Activated naive CD4-positive, alpha-beta T cell treated with anti-CD3 and anti-CD28 coated beads for 36 hours (primary cell): Measurements from ENCODE around the gene GNA15. TPM values are rescaled to one million over a fixed set of nuclear protein-coding genes. Genes with fewer than 3 reads are reported as not detected.
A peak's percentile ranks its signal among the peaks of the same experiment; 100 is the strongest.
"Not testable (repeated sequence)": the region's sequence is repeated elsewhere in the genome, so short reads cannot be mapped to it uniquely, and the experiment has no call there.

ENCODE experiments used
- CTCF ChIA-PET: fragments of 350-600 bp; sonication (Branson Sonifier 250); formaldehyde crosslinking; loops from one replicate; lab custom pipeline; 2021; ENCODE audit warnings: antibody characterized with exemption; lab: Charles Lee
- DNase-seq: peaks from one replicate; pipeline ENCODE4 v3.0.0-alpha.2; 2020
- H3K27ac Mint-ChIP-seq: one replicate; pipeline ENCODE4 v1.8.0; 2021; ENCODE audit warnings: mild to moderate bottlenecking, mixed read lengths
- H3K27me3 Mint-ChIP-seq: one replicate; pipeline ENCODE4 v1.8.0; 2021; ENCODE audit warnings: low read depth, mixed read lengths
- H3K36me3 Mint-ChIP-seq: one replicate; pipeline ENCODE4 v1.8.0; 2021; ENCODE audit warnings: low read depth, mixed read lengths
- H3K4me1 Mint-ChIP-seq: one replicate; pipeline ENCODE4 v1.8.0; 2021; ENCODE audit warnings: low read depth, mixed read lengths
- H3K4me3 Mint-ChIP-seq: one replicate; pipeline ENCODE4 v1.8.0; 2021; ENCODE audit warnings: mild to moderate bottlenecking, moderate library complexity, mixed read lengths
- H3K9me3 Mint-ChIP-seq: one replicate; pipeline ENCODE4 v1.8.0; 2021; ENCODE audit warnings: mixed read lengths
- intact Hi-C: fragments of 100-400 bp; cut with micrococcal nuclease; formaldehyde crosslinking; loops from one replicate; pipeline ENCODE4 v1.15.1; 2023
- total RNA-seq, 2 experiments: library from RNA; stranded (reverse); gene quantifications; one replicate each; pipeline ENCODE4 v1.2.3, GENCODE V29; 2021

Gene GNA15
- total RNA-seq, 2 experiments from 2014 or later = 26.6 to 28.4 TPM

- Mint-ChIP-seq H3K36me3 (peaks cover 1% of the 10 kb centered on the region), H3K27me3 (no peaks in the 10 kb centered on the region), H3K4me1 (peaks cover 18% of the 10 kb centered on the region), H3K9me3 (no peaks in the 10 kb centered on the region), H3K4me3 (no peak overlapping the region), H3K27ac (no peak overlapping the region)
- peak; percentile 83 for DNase-seq
- CTCF ChIA-PET = interaction anchor here (0.7 to 2.5 kb wide), 7 partner anchors 13 to 260 kb away, joined by 3 to 13 read pairs (median 7); no protein-coding TSS in a partner anchor
- intact Hi-C loops = loop anchor here (1.0 kb wide), 1 partner anchor 17 kb away; no protein-coding TSS in a partner anchor
These were observed 10.9 kb downstream of the GNA15 start for GRCh38 chr19:3146677-3147100.

GRCh38 chr19:3148503-3148902, 12.7 kb downstream of the GNA15 start:
- CTCF ChIA-PET = no interaction called here
- H3K27ac Mint-ChIP-seq = no peak overlapping the region
- H3K9me3 Mint-ChIP-seq = no peaks in the 10 kb centered on the region
- no peaks in the 10 kb centered on the region for H3K27me3 Mint-ChIP-seq
- DNase-seq = no peak
- H3K4me3 Mint-ChIP-seq = no peak overlapping the region
- intact Hi-C loops = no loop called here
- peaks cover 4% of the 10 kb centered on the region for H3K4me1 Mint-ChIP-seq
- H3K36me3 Mint-ChIP-seq = peaks cover 1% of the 10 kb centered on the region

GRCh38 chr19:3149089-3149488, 13.3 kb downstream of the GNA15 start:
- Mint-ChIP-seq H3K4me1 (peaks cover 4% of the 10 kb centered on the region), H3K27me3 (no peaks in the 10 kb centered on the region), H3K36me3 (peaks cover 1% of the 10 kb centered on the region), H3K4me3 (no peak overlapping the region), H3K9me3 (no peaks in the 10 kb centered on the region), H3K27ac (no peak overlapping the region)
- CTCF ChIA-PET = no interaction called here
- intact Hi-C loops = no loop called here
- no peak for DNase-seq

- no peak for DNase-seq
- H3K4me3 Mint-ChIP-seq = no peak overlapping the region
- H3K27me3 Mint-ChIP-seq = no peaks in the 10 kb centered on the region
- CTCF ChIA-PET = no interaction called here
- intact Hi-C loops = no loop called here
- peaks cover 4% of the 10 kb centered on the region for H3K4me1 Mint-ChIP-seq
- H3K9me3 Mint-ChIP-seq = no peaks in the 10 kb centered on the region
- H3K36me3 Mint-ChIP-seq = peaks cover 1% of the 10 kb centered on the region
- H3K27ac Mint-ChIP-seq = no peak overlapping the region
These were observed 14.0 kb downstream of the GNA15 start for GRCh38 chr19:3149526-3150505.

DNA sequence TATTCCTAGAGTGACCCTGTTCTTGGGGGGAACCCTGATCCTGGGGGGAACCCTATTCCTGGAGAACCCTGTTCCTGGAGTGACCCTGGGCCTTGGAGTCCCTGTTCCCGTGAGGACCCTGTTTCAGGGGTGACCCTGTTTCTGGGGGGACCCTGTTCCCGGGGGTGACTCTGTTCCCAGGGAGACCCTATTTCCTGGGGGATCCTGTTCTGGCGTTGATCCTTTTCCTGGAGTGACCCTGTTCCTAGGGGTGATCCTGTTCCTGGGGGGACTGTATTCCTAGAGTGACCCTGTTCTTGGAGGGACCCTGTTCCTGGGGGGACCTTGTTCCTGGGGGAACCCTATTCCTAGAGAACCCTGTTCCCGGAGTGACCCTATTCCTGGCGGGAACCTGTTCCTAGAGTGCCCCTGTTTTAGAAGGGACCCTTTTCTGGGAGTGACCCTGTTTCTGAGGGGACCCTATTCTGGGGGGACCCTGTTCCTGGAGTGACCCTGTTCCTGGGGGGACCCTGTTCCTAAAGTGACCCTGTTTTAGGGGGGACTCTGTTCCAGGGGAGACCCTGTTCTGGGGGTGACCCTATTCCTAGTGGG, 15.0 kb downstream of the GNA15 start:
- CTCF ChIA-PET = no interaction called here
- H3K27ac Mint-ChIP-seq = no peak overlapping the region

GRCh38 chr19:3151563-3152418, 16.0 kb downstream of the GNA15 start:
- DNase-seq = no peak
- H3K36me3 Mint-ChIP-seq = peaks cover 3% of the 10 kb centered on the region
- intact Hi-C loops = no loop called here

More for the DNA sequence above, 15.0 kb downstream of the GNA15 start:
- no peak for DNase-seq
- H3K36me3 Mint-ChIP-seq = peaks cover 3% of the 10 kb centered on the region
- no peaks in the 10 kb centered on the region for H3K9me3 Mint-ChIP-seq
- H3K4me3 Mint-ChIP-seq = no peak overlapping the region
- peaks cover 4% of the 10 kb centered on the region for H3K4me1 Mint-ChIP-seq
- intact Hi-C loops = no loop called here
- H3K27me3 Mint-ChIP-seq = no peaks in the 10 kb centered on the region

GRCh38 chr19:3152419-3152780, 16.6 kb downstream of the GNA15 start:
- Mint-ChIP-seq H3K27me3 (no peaks in the 10 kb centered on the region), H3K4me1 (no peaks in the 10 kb centered on the region), H3K4me3 (no peak overlapping the region), H3K27ac (no peak overlapping the region), H3K9me3 (no peaks in the 10 kb centered on the region), H3K36me3 (peaks cover 3% of the 10 kb centered on the region)
- intact Hi-C loops = no loop called here
- DNase-seq = no peak
- CTCF ChIA-PET = interaction anchor here (0.5 to 0.8 kb wide), 2 partner anchors 57 to 412 kb away, joined by 3 read pairs; no protein-coding TSS in a partner anchor

More at GRCh38 chr19:3151563-3152418, 16.0 kb downstream of the GNA15 start:
- Mint-ChIP-seq H3K4me3 (no peak overlapping the region), H3K9me3 (no peaks in the 10 kb centered on the region), H3K4me1 (no peaks in the 10 kb centered on the region), H3K27ac (no peak overlapping the region), H3K27me3 (no peaks in the 10 kb centered on the region)
- CTCF ChIA-PET = no interaction called here

DNA sequence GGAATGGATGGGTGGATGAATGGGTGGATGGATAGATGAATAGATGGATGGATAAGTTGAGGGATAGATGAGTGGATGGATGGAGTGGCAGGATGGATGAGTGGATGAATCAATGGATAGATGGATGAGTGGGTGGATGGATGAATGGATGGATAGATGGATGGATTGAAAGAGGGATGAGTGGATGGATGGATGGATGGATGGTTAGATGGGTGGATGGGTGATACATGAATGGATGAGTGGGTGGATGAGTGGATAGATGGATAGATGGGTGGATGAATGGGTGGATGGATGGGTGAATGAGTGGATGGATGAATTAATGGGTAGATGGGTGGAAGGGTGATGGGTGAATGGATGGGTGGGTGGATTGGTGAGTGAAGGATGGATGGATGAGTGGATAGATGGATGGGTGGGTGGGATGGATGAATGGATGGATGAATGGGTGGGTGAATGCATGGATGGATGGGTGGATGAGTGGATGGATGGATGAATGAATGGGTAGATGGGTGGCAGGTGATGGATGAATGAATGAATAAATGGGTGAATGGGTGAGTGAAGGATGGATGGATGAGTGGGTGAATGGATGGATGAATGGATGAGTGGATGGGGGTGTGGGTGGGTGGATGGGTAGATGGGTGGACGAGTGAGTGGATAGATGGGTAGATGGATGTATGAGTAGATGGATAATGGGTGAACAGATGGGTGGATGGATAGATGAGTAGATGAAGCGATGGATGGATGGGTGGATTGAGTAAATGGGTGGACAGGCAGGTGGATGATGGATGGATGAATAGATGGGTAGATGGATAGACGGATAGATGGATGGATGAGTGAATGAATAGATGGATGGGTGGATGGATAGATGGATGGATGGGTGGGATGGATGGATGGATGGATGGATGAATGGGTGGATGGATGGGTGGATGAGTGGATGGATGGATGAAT, 17.7 kb downstream of the GNA15 start:
- Mint-ChIP-seq H3K9me3 (no peaks in the 10 kb centered on the region), H3K36me3 (peaks cover 3% of the 10 kb centered on the region), H3K27ac (no peak overlapping the region), H3K4me1 (no peaks in the 10 kb centered on the region), H3K4me3 (no peak overlapping the region), H3K27me3 (no peaks in the 10 kb centered on the region)
- intact Hi-C loops = no loop called here
- DNase-seq = no peak
- CTCF ChIA-PET = interaction anchor here (0.8 kb wide), 1 partner anchor 58 kb away, joined by 3 read pairs; no protein-coding TSS in a partner anchor

GRCh38 chr19:3154447-3154846, 18.6 kb downstream of the GNA15 start:
- H3K36me3 Mint-ChIP-seq, H3K9me3 Mint-ChIP-seq, H3K4me1 Mint-ChIP-seq, intact Hi-C loops, DNase-seq, H3K27ac Mint-ChIP-seq, CTCF ChIA-PET, H3K27me3 Mint-ChIP-seq, H3K4me3 Mint-ChIP-seq: not testable (repeated sequence)

DNA sequence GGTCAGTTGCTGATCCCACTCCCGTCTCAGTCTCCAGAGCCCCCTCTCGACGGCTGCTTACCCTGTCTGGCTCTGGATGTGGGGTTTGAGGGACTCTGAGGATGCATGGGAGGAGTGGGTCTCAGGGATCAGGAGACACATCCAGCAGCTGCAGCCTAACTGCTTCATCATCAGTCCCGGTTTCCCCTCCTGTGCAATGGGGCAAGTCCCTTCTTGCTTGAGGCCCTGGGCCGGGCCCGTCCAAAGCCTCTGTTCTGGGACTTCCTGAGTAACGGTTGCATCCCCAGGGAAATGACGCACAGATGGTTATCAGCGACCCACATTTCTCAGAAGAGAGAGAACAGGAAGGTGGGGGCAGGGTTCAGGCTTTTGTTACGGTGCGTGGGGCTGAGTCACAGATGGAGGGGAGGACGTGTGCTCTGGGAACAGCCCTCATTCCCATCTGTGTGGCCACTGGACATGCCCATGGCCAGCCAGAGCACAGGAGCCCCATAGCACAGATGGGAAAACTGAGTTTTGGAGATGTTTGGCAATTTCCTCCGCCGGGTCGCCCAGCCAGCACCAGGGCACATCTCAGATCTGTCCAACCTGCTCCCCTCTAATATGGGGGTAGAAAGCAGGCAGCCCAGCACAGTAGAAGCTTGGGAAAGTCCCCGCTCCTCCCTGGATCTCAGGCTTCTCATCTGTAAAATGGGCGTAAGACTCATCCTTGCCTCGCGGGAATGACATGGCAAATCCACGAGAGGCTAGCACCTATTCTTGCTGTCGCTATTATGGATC, 19.3 kb downstream of the GNA15 start:
- Mint-ChIP-seq H3K27me3 (no peaks in the 10 kb centered on the region), H3K36me3 (peaks cover 5% of the 10 kb centered on the region), H3K27ac (no peak overlapping the region), H3K4me1 (no peaks in the 10 kb centered on the region), H3K4me3 (no peak overlapping the region), H3K9me3 (peaks cover 4% of the 10 kb centered on the region)
- CTCF ChIA-PET = interaction anchor here (1.0 kb wide), 1 partner anchor 47 kb away, joined by 3 read pairs; no protein-coding TSS in a partner anchor
- peak; percentile 97 for DNase-seq
- intact Hi-C loops = loop anchor here (1.0 kb wide), 3 partner anchors 13 to 25 kb away; no protein-coding TSS in a partner anchor
